ENCODE results near the gene RXRA.

The RXRA gene

DNA sequence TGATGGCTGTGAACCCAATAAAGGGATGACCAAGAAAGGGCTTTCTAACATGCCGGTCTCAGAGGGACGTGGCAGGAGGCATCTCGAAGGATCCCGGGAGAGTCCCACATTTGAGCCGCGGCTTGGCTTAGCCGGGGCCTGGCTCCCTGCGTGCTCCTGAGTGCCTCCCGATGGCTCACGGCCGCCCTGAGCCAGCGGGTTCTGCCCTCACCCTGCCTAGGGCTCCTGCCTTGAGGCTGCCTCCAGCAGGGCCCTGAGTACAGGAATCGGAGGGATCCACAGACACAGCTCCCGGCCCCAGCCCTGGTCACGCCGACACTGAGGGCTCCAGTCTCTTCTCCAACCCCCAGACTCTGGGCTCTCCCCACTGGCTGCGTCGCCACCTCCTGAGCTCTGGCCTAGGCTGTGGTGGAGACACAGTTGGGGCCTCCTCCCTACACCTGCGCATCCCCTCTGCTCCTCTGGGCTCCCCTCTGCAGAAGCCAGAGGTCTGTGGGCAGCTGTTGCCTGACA lies 44.1 kb upstream of the RXRA start:
- no peaks in the 10 kb centered on the region for H3F3A ChIP-seq (ENCODE audit: insufficient read depth)
- no peak overlapping the region for H3K4me3 ChIP-seq (ENCODE audit: insufficient read depth, low read length, poor library complexity, severe bottlenecking)
- no peak overlapping the region for H3K4me2 ChIP-seq (ENCODE audit: low read depth, low read length, poor library complexity, severe bottlenecking)
- H4K20me1 ChIP-seq (ENCODE audit: low read depth, low read length), result no peaks in the 10 kb centered on the region
- H3K36me3 ChIP-seq (ENCODE audit: low read length), result no peaks in the 10 kb centered on the region
- no peak overlapping the region for H2AFZ ChIP-seq (ENCODE audit: low read depth, low read length, severe bottlenecking)
- no peak overlapping the region for H3K27ac ChIP-seq (ENCODE audit: low read depth, low read length)
- no peaks in the 10 kb centered on the region for H3K79me2 ChIP-seq (ENCODE audit: insufficient read depth, low read length)
- H3K9me2 ChIP-seq (replicated peaks; ENCODE audit: insufficient read depth, low read length), result no peaks in the 10 kb centered on the region
- H3K27me3 ChIP-seq (ENCODE audit: low read length), result no peaks in the 10 kb centered on the region
- no peaks in the 10 kb centered on the region for H3K9me3 ChIP-seq (ENCODE audit: insufficient read depth, low read length)
- H3K9ac ChIP-seq (ENCODE audit: low read length), result no peak overlapping the region
- TF ChIP-seq EZH2phosphoT487 (conservative IDR thresholded peaks at IDR 0.05; ENCODE audit: low read length), result no peak
- TF ChIP-seq, protein P1, sequence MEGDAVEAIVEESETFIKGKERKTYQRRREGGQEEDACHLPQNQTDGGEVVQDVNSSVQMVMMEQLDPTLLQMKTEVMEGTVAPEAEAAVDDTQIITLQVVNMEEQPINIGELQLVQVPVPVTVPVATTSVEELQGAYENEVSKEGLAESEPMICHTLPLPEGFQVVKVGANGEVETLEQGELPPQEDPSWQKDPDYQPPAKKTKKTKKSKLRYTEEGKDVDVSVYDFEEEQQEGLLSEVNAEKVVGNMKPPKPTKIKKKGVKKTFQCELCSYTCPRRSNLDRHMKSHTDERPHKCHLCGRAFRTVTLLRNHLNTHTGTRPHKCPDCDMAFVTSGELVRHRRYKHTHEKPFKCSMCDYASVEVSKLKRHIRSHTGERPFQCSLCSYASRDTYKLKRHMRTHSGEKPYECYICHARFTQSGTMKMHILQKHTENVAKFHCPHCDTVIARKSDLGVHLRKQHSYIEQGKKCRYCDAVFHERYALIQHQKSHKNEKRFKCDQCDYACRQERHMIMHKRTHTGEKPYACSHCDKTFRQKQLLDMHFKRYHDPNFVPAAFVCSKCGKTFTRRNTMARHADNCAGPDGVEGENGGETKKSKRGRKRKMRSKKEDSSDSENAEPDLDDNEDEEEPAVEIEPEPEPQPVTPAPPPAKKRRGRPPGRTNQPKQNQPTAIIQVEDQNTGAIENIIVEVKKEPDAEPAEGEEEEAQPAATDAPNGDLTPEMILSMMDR (IDR thresholded peaks at IDR 0.05; ENCODE audit: insufficient read depth, low read length, poor library complexity, severe bottlenecking), result no peak

DNA sequence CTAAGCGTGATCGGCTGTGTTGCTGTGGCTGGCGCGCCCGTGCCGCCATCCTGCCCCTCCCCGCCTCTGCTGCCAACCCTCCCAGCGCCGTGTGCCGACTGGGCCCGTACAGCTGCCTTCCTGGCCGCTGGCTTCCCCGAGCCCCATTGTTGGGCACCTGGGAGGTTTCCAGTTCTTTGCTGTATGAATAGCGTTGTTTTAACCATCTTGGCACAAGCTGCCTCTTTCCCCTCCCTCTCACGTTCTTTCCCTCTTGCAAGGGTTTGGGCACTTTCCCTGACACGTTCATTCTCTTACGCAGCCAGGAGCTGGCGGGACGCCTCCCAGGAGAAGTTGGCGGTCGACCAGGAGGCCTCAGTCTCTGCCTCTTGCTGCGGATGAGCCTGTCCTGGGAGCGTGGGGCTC lies 43.1 kb upstream of the RXRA start:
- TF ChIP-seq, protein P1 (IDR thresholded peaks at IDR 0.05; ENCODE audit: insufficient read depth, low read length, poor library complexity, severe bottlenecking), result no peak
- TF ChIP-seq EZH2phosphoT487 (conservative IDR thresholded peaks at IDR 0.05; ENCODE audit: low read length), result no peak
- H3F3A ChIP-seq (ENCODE audit: insufficient read depth), result no peaks in the 10 kb centered on the region
- no peak overlapping the region for H3K9ac ChIP-seq (ENCODE audit: low read length)
- H3K27ac ChIP-seq (ENCODE audit: low read depth, low read length), result no peak overlapping the region
- no peaks in the 10 kb centered on the region for H3K36me3 ChIP-seq (ENCODE audit: low read length)
- no peaks in the 10 kb centered on the region for H3K9me3 ChIP-seq (ENCODE audit: insufficient read depth, low read length)
- no peak overlapping the region for H2AFZ ChIP-seq (ENCODE audit: low read depth, low read length, severe bottlenecking)
- H3K27me3 ChIP-seq (ENCODE audit: low read length), result no peaks in the 10 kb centered on the region
- no peak overlapping the region for H3K4me3 ChIP-seq (ENCODE audit: insufficient read depth, low read length, poor library complexity, severe bottlenecking)
- no peaks in the 10 kb centered on the region for H3K79me2 ChIP-seq (ENCODE audit: insufficient read depth, low read length)
- H3K4me2 ChIP-seq (ENCODE audit: low read depth, low read length, poor library complexity, severe bottlenecking), result no peak overlapping the region
- no peaks in the 10 kb centered on the region for H4K20me1 ChIP-seq (ENCODE audit: low read depth, low read length)
- no peaks in the 10 kb centered on the region for H3K9me2 ChIP-seq (replicated peaks; ENCODE audit: insufficient read depth, low read length)

DNA sequence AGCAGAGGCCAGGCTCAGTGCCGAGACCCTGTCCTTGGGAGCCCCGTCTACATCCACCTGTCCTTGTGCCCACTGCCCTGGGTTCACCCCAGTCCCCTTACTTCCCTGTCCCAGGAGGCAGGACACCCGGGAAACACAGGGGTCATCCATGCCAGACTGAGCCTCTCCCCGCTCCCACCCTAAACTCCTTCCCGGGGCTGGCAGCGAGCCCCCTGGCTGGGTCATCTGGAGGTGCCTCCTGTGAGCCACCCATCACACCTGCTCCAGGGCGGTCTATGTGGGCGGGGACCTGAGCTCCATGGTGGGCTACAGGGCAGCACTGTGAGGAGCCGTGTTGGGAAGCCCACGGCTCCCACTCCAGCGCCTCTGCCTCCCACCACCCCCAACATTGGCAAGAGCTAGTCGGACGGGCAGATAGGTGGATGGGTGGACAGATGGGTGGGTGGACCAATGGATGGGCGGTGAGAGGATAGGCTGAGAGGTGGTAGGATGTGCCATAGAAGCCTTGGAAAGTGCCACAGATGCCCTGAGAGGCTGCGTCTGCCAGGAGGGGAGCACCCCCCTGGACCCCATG lies 42.5 kb upstream of the RXRA start:
- H3K9me2 ChIP-seq (replicated peaks; ENCODE audit: insufficient read depth, low read length), result no peaks in the 10 kb centered on the region
- H3K9ac ChIP-seq (ENCODE audit: low read length), result no peak overlapping the region
- H3F3A ChIP-seq (ENCODE audit: insufficient read depth), result no peaks in the 10 kb centered on the region
- no peaks in the 10 kb centered on the region for H4K20me1 ChIP-seq (ENCODE audit: low read depth, low read length)
- H3K27ac ChIP-seq (ENCODE audit: low read depth, low read length), result no peak overlapping the region
- TF ChIP-seq, protein P1 (IDR thresholded peaks at IDR 0.05; ENCODE audit: insufficient read depth, low read length, poor library complexity, severe bottlenecking), result no peak
- TF ChIP-seq EZH2phosphoT487 (conservative IDR thresholded peaks at IDR 0.05; ENCODE audit: low read length), result no peak
- no peaks in the 10 kb centered on the region for H3K27me3 ChIP-seq (ENCODE audit: low read length)
- H3K4me3 ChIP-seq (ENCODE audit: insufficient read depth, low read length, poor library complexity, severe bottlenecking), result no peak overlapping the region
- H2AFZ ChIP-seq (ENCODE audit: low read depth, low read length, severe bottlenecking), result no peak overlapping the region
- no peaks in the 10 kb centered on the region for H3K9me3 ChIP-seq (ENCODE audit: insufficient read depth, low read length)
- no peaks in the 10 kb centered on the region for H3K79me2 ChIP-seq (ENCODE audit: insufficient read depth, low read length)
- no peaks in the 10 kb centered on the region for H3K36me3 ChIP-seq (ENCODE audit: low read length)
- H3K4me2 ChIP-seq (ENCODE audit: low read depth, low read length, poor library complexity, severe bottlenecking), result no peak overlapping the region

Data from SU-DHL-6 (cell line).